ENCODE data around the gene ATP8A2.

The ATP8A2 gene

GRCh38 chr13:25967144-25967543 is 595.4 kb downstream of the ATP8A2 start:
- Histone ChIP-seq H3K4me1 (ENCODE audit: control insufficient read depth, insufficient read depth, low read length, unreplicated experiment) (no peaks in the 10 kb centered on the region), H3K36me3 (ENCODE audit: insufficient read depth, low read length) (no peaks in the 10 kb centered on the region), H3K79me2 (ENCODE audit: control insufficient read depth, insufficient read depth, low read length, unreplicated experiment) (no peaks in the 10 kb centered on the region), H2AFZ (ENCODE audit: low read length, unreplicated experiment) (no peak overlapping the region), H3K27ac (ENCODE audit: low read depth, low read length) (no peak overlapping the region), H3K4me3 (ENCODE audit: low read depth, low read length) (no peak overlapping the region), H3K27me3 (ENCODE audit: insufficient read depth, low read length) (no peaks in the 10 kb centered on the region)

GRCh38 chr13:25971047-25971446 is 599.3 kb downstream of the ATP8A2 start:
- Histone ChIP-seq H3K27me3 (ENCODE audit: insufficient read depth, low read length) (no peaks in the 10 kb centered on the region), H3K4me1 (ENCODE audit: control insufficient read depth, insufficient read depth, low read length, unreplicated experiment) (no peaks in the 10 kb centered on the region), H3K4me3 (ENCODE audit: low read depth, low read length) (no peak overlapping the region), H3K36me3 (ENCODE audit: insufficient read depth, low read length) (no peaks in the 10 kb centered on the region), H3K27ac (ENCODE audit: low read depth, low read length) (no peak overlapping the region), H3K79me2 (ENCODE audit: control insufficient read depth, insufficient read depth, low read length, unreplicated experiment) (no peaks in the 10 kb centered on the region), H2AFZ (ENCODE audit: low read length, unreplicated experiment) (no peak overlapping the region)

GRCh38 chr13:25971459-25972145 is 599.8 kb downstream of the ATP8A2 start:
- no peak overlapping the region for H3K27ac ChIP-seq (ENCODE audit: low read depth, low read length)
- no peaks in the 10 kb centered on the region for H3K4me1 ChIP-seq (ENCODE audit: control insufficient read depth, insufficient read depth, low read length, unreplicated experiment)
- no peaks in the 10 kb centered on the region for H3K27me3 ChIP-seq (ENCODE audit: insufficient read depth, low read length)
- no peaks in the 10 kb centered on the region for H3K79me2 ChIP-seq (ENCODE audit: control insufficient read depth, insufficient read depth, low read length, unreplicated experiment)
- no peak overlapping the region for H3K4me3 ChIP-seq (ENCODE audit: low read depth, low read length)
- no peak overlapping the region for H2AFZ ChIP-seq (ENCODE audit: low read length, unreplicated experiment)
- H3K36me3 ChIP-seq (ENCODE audit: insufficient read depth, low read length), result no peaks in the 10 kb centered on the region

GRCh38 chr13:25973085-25973484 is 601.3 kb downstream of the ATP8A2 start:
- Histone ChIP-seq H3K27me3 (ENCODE audit: insufficient read depth, low read length) (no peaks in the 10 kb centered on the region), H3K27ac (ENCODE audit: low read depth, low read length) (no peak overlapping the region), H3K4me1 (ENCODE audit: control insufficient read depth, insufficient read depth, low read length, unreplicated experiment) (no peaks in the 10 kb centered on the region), H3K79me2 (ENCODE audit: control insufficient read depth, insufficient read depth, low read length, unreplicated experiment) (no peaks in the 10 kb centered on the region), H2AFZ (ENCODE audit: low read length, unreplicated experiment) (no peak overlapping the region), H3K36me3 (ENCODE audit: insufficient read depth, low read length) (no peaks in the 10 kb centered on the region), H3K4me3 (ENCODE audit: low read depth, low read length) (no peak overlapping the region)

- Histone ChIP-seq H2AFZ (ENCODE audit: low read length, unreplicated experiment) (no peak overlapping the region), H3K79me2 (ENCODE audit: control insufficient read depth, insufficient read depth, low read length, unreplicated experiment) (no peaks in the 10 kb centered on the region), H3K4me3 (ENCODE audit: low read depth, low read length) (no peak overlapping the region), H3K4me1 (ENCODE audit: control insufficient read depth, insufficient read depth, low read length, unreplicated experiment) (no peaks in the 10 kb centered on the region), H3K36me3 (ENCODE audit: insufficient read depth, low read length) (no peaks in the 10 kb centered on the region), H3K27ac (ENCODE audit: low read depth, low read length) (no peak overlapping the region), H3K27me3 (ENCODE audit: insufficient read depth, low read length) (no peaks in the 10 kb centered on the region)
These were observed 601.8 kb downstream of the ATP8A2 start for GRCh38 chr13:25973576-25973975.

- H3K27me3 ChIP-seq (ENCODE audit: insufficient read depth, low read length), result no peaks in the 10 kb centered on the region
- H2AFZ ChIP-seq (ENCODE audit: low read length, unreplicated experiment), result no peak overlapping the region
- H3K4me3 ChIP-seq (ENCODE audit: low read depth, low read length), result no peak overlapping the region
- no peaks in the 10 kb centered on the region for H3K79me2 ChIP-seq (ENCODE audit: control insufficient read depth, insufficient read depth, low read length, unreplicated experiment)
- no peak overlapping the region for H3K27ac ChIP-seq (ENCODE audit: low read depth, low read length)
- H3K36me3 ChIP-seq (ENCODE audit: insufficient read depth, low read length), result no peaks in the 10 kb centered on the region
- no peaks in the 10 kb centered on the region for H3K4me1 ChIP-seq (ENCODE audit: control insufficient read depth, insufficient read depth, low read length, unreplicated experiment)
These were observed 605.4 kb downstream of the ATP8A2 start for GRCh38 chr13:25977216-25977615.

GRCh38 chr13:25977671-25978070 is 605.9 kb downstream of the ATP8A2 start:
- no peaks in the 10 kb centered on the region for H3K79me2 ChIP-seq (ENCODE audit: control insufficient read depth, insufficient read depth, low read length, unreplicated experiment)
- no peaks in the 10 kb centered on the region for H3K27me3 ChIP-seq (ENCODE audit: insufficient read depth, low read length)
- no peak overlapping the region for H2AFZ ChIP-seq (ENCODE audit: low read length, unreplicated experiment)
- no peaks in the 10 kb centered on the region for H3K4me1 ChIP-seq (ENCODE audit: control insufficient read depth, insufficient read depth, low read length, unreplicated experiment)
- no peak overlapping the region for H3K4me3 ChIP-seq (ENCODE audit: low read depth, low read length)
- H3K36me3 ChIP-seq (ENCODE audit: insufficient read depth, low read length), result no peaks in the 10 kb centered on the region
- H3K27ac ChIP-seq (ENCODE audit: low read depth, low read length), result no peak overlapping the region

GRCh38 chr13:25978961-25979360 is 607.2 kb downstream of the ATP8A2 start:
- H3K4me1 ChIP-seq (ENCODE audit: control insufficient read depth, insufficient read depth, low read length, unreplicated experiment), result no peaks in the 10 kb centered on the region
- H3K27me3 ChIP-seq (ENCODE audit: insufficient read depth, low read length), result no peaks in the 10 kb centered on the region
- no peak overlapping the region for H3K27ac ChIP-seq (ENCODE audit: low read depth, low read length)
- no peaks in the 10 kb centered on the region for H3K79me2 ChIP-seq (ENCODE audit: control insufficient read depth, insufficient read depth, low read length, unreplicated experiment)
- no peaks in the 10 kb centered on the region for H3K36me3 ChIP-seq (ENCODE audit: insufficient read depth, low read length)
- no peak overlapping the region for H3K4me3 ChIP-seq (ENCODE audit: low read depth, low read length)
- H2AFZ ChIP-seq (ENCODE audit: low read length, unreplicated experiment), result no peak overlapping the region

- no peaks in the 10 kb centered on the region for H3K4me1 ChIP-seq (ENCODE audit: control insufficient read depth, insufficient read depth, low read length, unreplicated experiment)
- H2AFZ ChIP-seq (ENCODE audit: low read length, unreplicated experiment), result no peak overlapping the region
- H3K4me3 ChIP-seq (ENCODE audit: low read depth, low read length), result no peak overlapping the region
- no peaks in the 10 kb centered on the region for H3K36me3 ChIP-seq (ENCODE audit: insufficient read depth, low read length)
- H3K27ac ChIP-seq (ENCODE audit: low read depth, low read length), result no peak overlapping the region
- no peaks in the 10 kb centered on the region for H3K79me2 ChIP-seq (ENCODE audit: control insufficient read depth, insufficient read depth, low read length, unreplicated experiment)
- H3K27me3 ChIP-seq (ENCODE audit: insufficient read depth, low read length), result no peaks in the 10 kb centered on the region
These were observed 607.6 kb downstream of the ATP8A2 start for GRCh38 chr13:25979371-25979770.

GRCh38 chr13:25980255-25980654 is 608.5 kb downstream of the ATP8A2 start:
- no peak overlapping the region for H3K4me3 ChIP-seq (ENCODE audit: low read depth, low read length)
- H3K79me2 ChIP-seq (ENCODE audit: control insufficient read depth, insufficient read depth, low read length, unreplicated experiment), result no peaks in the 10 kb centered on the region
- H3K36me3 ChIP-seq (ENCODE audit: insufficient read depth, low read length), result no peaks in the 10 kb centered on the region
- H3K4me1 ChIP-seq (ENCODE audit: control insufficient read depth, insufficient read depth, low read length, unreplicated experiment), result no peaks in the 10 kb centered on the region
- H3K27me3 ChIP-seq (ENCODE audit: insufficient read depth, low read length), result no peaks in the 10 kb centered on the region
- H3K27ac ChIP-seq (ENCODE audit: low read depth, low read length), result no peak overlapping the region
- H2AFZ ChIP-seq (ENCODE audit: low read length, unreplicated experiment), result no peak overlapping the region

- Histone ChIP-seq H3K4me3 (ENCODE audit: low read depth, low read length) (no peak overlapping the region), H3K27ac (ENCODE audit: low read depth, low read length) (no peak overlapping the region), H3K79me2 (ENCODE audit: control insufficient read depth, insufficient read depth, low read length, unreplicated experiment) (no peaks in the 10 kb centered on the region), H3K4me1 (ENCODE audit: control insufficient read depth, insufficient read depth, low read length, unreplicated experiment) (no peaks in the 10 kb centered on the region), H3K36me3 (ENCODE audit: insufficient read depth, low read length) (no peaks in the 10 kb centered on the region), H2AFZ (ENCODE audit: low read length, unreplicated experiment) (no peak overlapping the region), H3K27me3 (ENCODE audit: insufficient read depth, low read length) (no peaks in the 10 kb centered on the region)
These were observed 609.3 kb downstream of the ATP8A2 start for GRCh38 chr13:25981060-25981459.

Data from ACC112 (cell line).